Neuronal stem cell (in vitro differentiated cells): ENCODE results near the gene TEX48.

Experiments
- DNase-seq: peaks from one replicate; pipeline ENCODE4 v3.0.0-alpha.2; 2013; ENCODE audit warnings: low spot score
- H2AFZ ChIP-seq: one replicate; pipeline ENCODE4 v1.6.1; 2013; ENCODE audit warnings: mild to moderate bottlenecking, low read length, inconsistent platforms
- H2AK5ac ChIP-seq: 2 replicates; pipeline ENCODE4 v1.6.1; 2013; ENCODE audit warnings: low read depth, mild to moderate bottlenecking, inconsistent platforms, low read length, moderate library complexity, mixed read lengths
- H2BK120ac ChIP-seq: 2 replicates; pipeline ENCODE4 v1.6.1; 2013; ENCODE audit warnings: low read depth, mild to moderate bottlenecking, inconsistent platforms, low read length, moderate library complexity, mixed read lengths
- H2BK12ac ChIP-seq: one replicate; pipeline ENCODE4 v1.6.1; 2013; ENCODE audit warnings: low read length, inconsistent platforms
- H2BK15ac ChIP-seq: 2 replicates; pipeline ENCODE4 v1.6.1; 2013; ENCODE audit warnings: mild to moderate bottlenecking, low read length, inconsistent platforms, mixed read lengths
- H2BK5ac ChIP-seq: one replicate; pipeline ENCODE4 v1.6.1; 2013; ENCODE audit warnings: inconsistent platforms, mild to moderate bottlenecking, low read length, moderate library complexity
- H3K14ac ChIP-seq: one replicate; pipeline ENCODE4 v1.6.1; 2013; ENCODE audit warnings: low read length, inconsistent platforms
- H3K18ac ChIP-seq: 2 replicates; pipeline ENCODE4 v1.6.1; 2013; ENCODE audit warnings: low read length, inconsistent platforms
- H3K23ac ChIP-seq: 2 replicates; pipeline ENCODE4 v1.6.1; 2013; ENCODE audit warnings: low read depth, mild to moderate bottlenecking, mixed read lengths, low read length, inconsistent platforms; ENCODE audit not compliant: poor library complexity
- H3K27ac ChIP-seq: replicated peaks from 3 replicates; pipeline ENCODE4 v1.5.1; 2013; ENCODE audit warnings: low read length, inconsistent platforms
- H3K27me3 ChIP-seq, 3 experiments: 2 replicates each; pipeline ENCODE4 v1.6.1; 2013; ENCODE audit warnings: low read length in 3 of 3, mild to moderate bottlenecking in 2 of 3, inconsistent platforms in 1 of 3, low read depth in 1 of 3, mixed read lengths in 1 of 3, moderate library complexity in 1 of 3; ENCODE audit not compliant: control insufficient read depth in 3 of 3, insufficient read depth in 3 of 3
- H3K36me3 ChIP-seq, 2 donors: replicated peaks in 1 of 2; 2 replicates each; pipeline ENCODE4 v1.6.1; 2013; ENCODE audit warnings: low read length in 2 of 2; ENCODE audit not compliant: control insufficient read depth in 2 of 2, insufficient read depth in 2 of 2
- H3K4ac ChIP-seq: 2 replicates; pipeline ENCODE4 v1.6.1; 2013; ENCODE audit warnings: inconsistent platforms, mild to moderate bottlenecking, low read length, moderate library complexity
- H3K4me1 ChIP-seq, 2 donors: 1 replicate in 1 of 2; 2 replicates in 1 of 2; pipeline ENCODE4 v1.6.1; 2013; ENCODE audit warnings: low read length in 2 of 2, low read depth in 1 of 2; ENCODE audit not compliant: control insufficient read depth in 2 of 2, insufficient read depth in 1 of 2
- H3K4me2 ChIP-seq: one replicate; pipeline ENCODE4 v1.6.1; 2013; ENCODE audit warnings: mild to moderate bottlenecking, low read length, inconsistent platforms; ENCODE audit not compliant: insufficient read depth, poor library complexity, severe bottlenecking
- H3K4me3 ChIP-seq, 2 donors: 2 replicates each; pipeline ENCODE4 v1.5.1; 2013; ENCODE audit warnings: low read length in 2 of 2, mild to moderate bottlenecking in 2 of 2, inconsistent platforms in 1 of 2, moderate library complexity in 1 of 2
- H3K79me1 ChIP-seq: one replicate; pipeline ENCODE4 v1.6.1; 2013; ENCODE audit warnings: low read depth, mild to moderate bottlenecking, inconsistent platforms, low read length, moderate library complexity
- H3K9ac ChIP-seq: one replicate; pipeline ENCODE4 v1.6.1; 2013; ENCODE audit warnings: mild to moderate bottlenecking, low read depth, low read length, inconsistent platforms; ENCODE audit not compliant: poor library complexity
- H3K9me3 ChIP-seq, 2 donors: replicated peaks in 1 of 2; 2 replicates each; pipeline versions ENCODE3 to v1.6.1; 2013; ENCODE audit warnings: low read length in 2 of 2, mild to moderate bottlenecking in 2 of 2, inconsistent platforms in 1 of 2, low read depth in 1 of 2, mixed read lengths in 1 of 2, moderate library complexity in 1 of 2; ENCODE audit not compliant: control insufficient read depth in 2 of 2, insufficient read depth in 1 of 2
- H4K8ac ChIP-seq: one replicate; pipeline ENCODE4 v1.6.1; 2013; ENCODE audit warnings: low read depth, mild to moderate bottlenecking, inconsistent platforms, low read length, moderate library complexity
- H4K91ac ChIP-seq: one replicate; pipeline ENCODE4 v1.6.1; 2013; ENCODE audit warnings: low read length, low read depth, mild to moderate bottlenecking, inconsistent platforms; ENCODE audit not compliant: poor library complexity
- WGBS, 2 donors: extraction: QIAGEN DNeasy Blood & Tissue Kit; methylation state at CpG; one replicate each; pipeline ENCODE4 v1.1.7; 2013; ENCODE audit warnings: missing lambda C conversion rate in 2 of 2, mixed read lengths in 1 of 2; ENCODE audit not compliant: insufficient read length in 2 of 2, insufficient replicate concordance in 1 of 2; ENCODE audit errors: extremely low coverage in 2 of 2; 5-methylcytosine and 5-hydroxymethylcytosine counted together

TEX48 gene

DNA sequence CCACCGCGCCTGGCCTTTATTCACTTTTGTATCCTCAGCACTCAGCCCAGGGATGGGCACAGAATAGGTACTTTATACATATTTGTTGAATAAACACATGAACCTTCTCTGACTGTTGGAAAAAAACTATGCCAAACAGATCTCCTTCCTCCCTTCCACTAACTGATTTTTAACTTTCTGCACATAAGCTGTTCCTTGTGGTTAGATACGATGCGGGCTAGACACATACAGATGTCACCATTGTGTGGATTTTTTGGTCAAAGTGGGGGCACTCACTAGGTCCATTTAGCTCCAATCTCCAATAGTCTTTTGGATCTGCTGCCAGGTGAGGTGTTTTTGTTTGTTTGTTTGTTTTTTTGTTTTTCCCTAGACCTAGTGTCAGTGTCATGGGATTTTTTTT is 5.1 kb downstream of the TEX48 start:
- no CpG with 5 or more reads among the region's 4 CpGs for WGBS, 2 donors
- Histone ChIP-seq H3K23ac (no peak overlapping the region), H4K91ac (no peak overlapping the region), H3K9me3 (no peaks in the 10 kb centered on the region), H4K8ac (no peak overlapping the region), H2AFZ (no peak overlapping the region), H3K4me3 (no peak overlapping the region), H3K4me2 (no peak overlapping the region), H3K79me1 (no peaks in the 10 kb centered on the region), H2BK120ac (no peak overlapping the region), H2BK5ac (no peak overlapping the region), H3K27ac (no peak overlapping the region), H3K14ac (no peak overlapping the region), H3K9ac (no peak overlapping the region), H3K36me3 (no peaks in the 10 kb centered on the region), H3K4me1 (no peaks in the 10 kb centered on the region), H2BK12ac (no peak overlapping the region), H2AK5ac (no peak overlapping the region), H3K27me3 (peaks cover 0 to 10% (median 0%) of the 10 kb centered on the region in 3 experiments), H2BK15ac (no peak overlapping the region), H3K18ac (no peak overlapping the region), H3K4ac (no peak overlapping the region)
- DNase-seq: no peak

DNA sequence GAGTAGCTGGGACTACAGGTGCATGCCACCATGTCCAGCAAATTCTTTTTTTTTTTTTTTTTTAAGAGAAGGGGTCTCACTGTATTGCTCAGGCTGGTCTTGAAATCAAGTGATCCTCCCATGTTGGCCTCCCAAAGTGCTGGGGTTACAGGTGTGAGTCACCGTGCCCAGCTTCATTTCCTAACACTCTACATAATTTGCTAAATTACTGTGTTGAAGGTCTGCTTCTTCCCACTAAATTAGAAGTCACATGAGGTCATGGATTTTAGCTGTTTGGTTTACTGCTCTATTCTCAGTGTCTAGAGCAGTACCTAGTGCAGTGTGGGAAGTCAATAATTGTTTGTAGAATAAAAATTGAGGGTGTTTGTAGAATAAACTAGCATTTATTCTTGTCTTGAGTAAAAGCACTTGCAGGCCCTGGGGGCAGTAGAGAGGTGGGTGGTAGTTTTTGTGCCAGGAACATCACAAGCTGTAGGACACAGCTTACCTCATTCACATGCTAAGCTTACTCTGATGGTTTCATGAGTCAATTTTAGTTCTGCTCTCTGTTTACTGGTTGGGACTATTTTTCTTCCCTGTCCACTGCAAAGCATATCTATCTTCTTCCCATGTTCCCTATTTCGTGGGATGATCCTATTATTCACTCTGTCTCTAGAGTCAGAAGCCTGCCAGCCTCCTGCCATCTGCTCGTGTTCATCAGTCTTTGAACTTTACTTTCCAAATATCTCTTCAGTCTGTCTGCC is 7.0 kb downstream of the TEX48 start:
- no peak overlapping the region for H2AK5ac ChIP-seq
- H2BK12ac ChIP-seq: no peak overlapping the region
- H3K4ac ChIP-seq: no peak overlapping the region
- H3K27me3 ChIP-seq: peaks cover 0 to 10% (median 0%) of the 10 kb centered on the region in 3 experiments
- H2BK15ac ChIP-seq: no peak overlapping the region
- H3K79me1 ChIP-seq: no peaks in the 10 kb centered on the region
- H3K4me3 ChIP-seq: no peak overlapping the region
- H3K36me3 ChIP-seq: no peaks in the 10 kb centered on the region
- no peak overlapping the region for H3K23ac ChIP-seq
- H2BK5ac ChIP-seq: no peak overlapping the region
- no peak for DNase-seq
- H3K27ac ChIP-seq: no peak overlapping the region
- H2AFZ ChIP-seq: no peak overlapping the region
- no peak overlapping the region for H3K4me2 ChIP-seq
- no peaks in the 10 kb centered on the region for H3K9me3 ChIP-seq
- no peak overlapping the region for H3K14ac ChIP-seq
- H4K91ac ChIP-seq: no peak overlapping the region
- H3K4me1 ChIP-seq: no peaks in the 10 kb centered on the region
- no peak overlapping the region for H3K9ac ChIP-seq
- no CpG with 5 or more reads among the region's 3 CpGs for WGBS, 2 donors
- H4K8ac ChIP-seq: no peak overlapping the region
- no peak overlapping the region for H3K18ac ChIP-seq
- H2BK120ac ChIP-seq: no peak overlapping the region

DNA sequence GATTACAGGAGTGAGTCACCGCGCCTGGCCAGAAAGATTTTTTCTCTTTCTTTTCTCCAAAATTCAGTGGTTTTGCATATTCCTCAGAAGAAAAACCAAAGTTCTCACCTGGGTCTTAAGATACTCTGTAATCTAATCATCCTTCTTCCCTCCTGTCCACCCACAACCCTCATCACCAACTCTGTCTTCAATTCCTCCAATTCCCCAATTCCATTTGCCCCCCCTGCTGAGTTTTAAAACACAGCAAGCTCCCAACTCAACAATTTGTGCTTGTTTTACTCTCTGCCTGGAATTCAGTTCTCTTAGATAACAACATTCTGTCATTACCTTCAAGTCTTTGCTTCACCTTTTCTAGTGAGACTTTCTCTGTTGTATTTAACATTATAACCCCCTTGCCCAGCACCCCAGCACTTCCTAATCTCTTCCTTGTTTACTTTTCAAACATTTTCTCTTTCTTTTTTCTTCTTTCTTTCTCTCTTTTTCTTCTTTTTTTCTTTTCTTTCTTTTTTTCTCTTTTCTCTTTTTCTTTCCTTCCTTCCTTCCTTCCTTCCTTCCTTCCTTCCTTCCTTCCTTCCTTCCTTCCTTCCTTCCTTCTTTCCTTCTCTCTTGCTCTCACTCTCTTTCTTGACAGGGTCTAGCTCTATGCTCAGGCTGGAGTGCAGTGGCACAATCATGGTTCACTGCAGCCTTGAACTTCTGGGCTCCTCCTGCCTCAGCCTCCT is 7.8 kb downstream of the TEX48 start:
- no peaks in the 10 kb centered on the region for H3K36me3 ChIP-seq
- no peak overlapping the region for H2BK5ac ChIP-seq
- peaks cover 0 to 10% (median 0%) of the 10 kb centered on the region in 3 experiments for H3K27me3 ChIP-seq
- H2BK120ac ChIP-seq: no peak overlapping the region
- H3K4me3 ChIP-seq: no peak overlapping the region
- H3K18ac ChIP-seq: no peak overlapping the region
- no peaks in the 10 kb centered on the region for H3K9me3 ChIP-seq
- H4K91ac ChIP-seq: no peak overlapping the region
- H2BK12ac ChIP-seq: no peak overlapping the region
- H4K8ac ChIP-seq: no peak overlapping the region
- H2AFZ ChIP-seq: no peak overlapping the region
- no peak overlapping the region for H2AK5ac ChIP-seq
- WGBS, 2 donors: no CpG with 5 or more reads among the region's 2 CpGs
- no peak overlapping the region for H3K23ac ChIP-seq
- no peak overlapping the region for H3K4ac ChIP-seq
- no peaks in the 10 kb centered on the region for H3K4me1 ChIP-seq
- no peak overlapping the region for H3K4me2 ChIP-seq
- H3K9ac ChIP-seq: no peak overlapping the region
- H3K27ac ChIP-seq: no peak overlapping the region
- no peak overlapping the region for H2BK15ac ChIP-seq
- no peak overlapping the region for H3K14ac ChIP-seq
- DNase-seq: no peak
- no peaks in the 10 kb centered on the region for H3K79me1 ChIP-seq

DNA sequence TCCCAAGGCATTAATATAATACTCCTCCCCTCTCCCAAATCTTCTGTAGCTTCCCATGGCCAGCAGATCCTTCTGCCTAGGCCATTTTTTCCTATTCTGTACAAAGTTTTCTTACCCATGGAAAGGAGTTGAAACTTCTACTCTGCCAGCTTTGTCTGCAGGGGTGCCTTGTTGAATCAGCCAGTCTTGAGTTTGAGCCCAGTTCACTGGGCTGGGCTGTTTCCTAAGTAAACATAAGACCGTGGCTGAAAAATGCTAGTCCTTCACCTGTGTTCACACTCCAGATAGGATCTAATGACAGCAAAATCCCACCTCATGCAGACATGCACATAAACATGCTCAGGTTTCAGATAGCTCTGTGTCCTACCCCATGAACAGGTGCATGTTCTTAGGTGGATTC is 10.4 kb downstream of the TEX48 start:
- Histone ChIP-seq H3K4me3 (no peak overlapping the region), H2BK15ac (no peak overlapping the region), H2BK5ac (no peak overlapping the region), H4K8ac (no peak overlapping the region), H3K36me3 (no peaks in the 10 kb centered on the region), H3K79me1 (no peaks in the 10 kb centered on the region), H3K4me1 (no peaks in the 10 kb centered on the region), H3K4me2 (no peak overlapping the region), H3K23ac (no peak overlapping the region), H3K18ac (no peak overlapping the region), H3K27ac (no peak overlapping the region), H3K14ac (no peak overlapping the region), H3K9me3 (no peaks in the 10 kb centered on the region), H3K4ac (no peak overlapping the region), H4K91ac (no peak overlapping the region), H2BK120ac (no peak overlapping the region), H3K27me3 (peaks cover 0 to 3% (median 0%) of the 10 kb centered on the region in 3 experiments), H2AFZ (no peak overlapping the region), H3K9ac (no peak overlapping the region), H2AK5ac (no peak overlapping the region), H2BK12ac (no peak overlapping the region)
- WGBS, 2 donors: no CpG with 5 or more reads among the region's 1 CpG
- no peak for DNase-seq
